ENCODE data around the gene ADGRB2.

The ADGRB2 gene, protein sequence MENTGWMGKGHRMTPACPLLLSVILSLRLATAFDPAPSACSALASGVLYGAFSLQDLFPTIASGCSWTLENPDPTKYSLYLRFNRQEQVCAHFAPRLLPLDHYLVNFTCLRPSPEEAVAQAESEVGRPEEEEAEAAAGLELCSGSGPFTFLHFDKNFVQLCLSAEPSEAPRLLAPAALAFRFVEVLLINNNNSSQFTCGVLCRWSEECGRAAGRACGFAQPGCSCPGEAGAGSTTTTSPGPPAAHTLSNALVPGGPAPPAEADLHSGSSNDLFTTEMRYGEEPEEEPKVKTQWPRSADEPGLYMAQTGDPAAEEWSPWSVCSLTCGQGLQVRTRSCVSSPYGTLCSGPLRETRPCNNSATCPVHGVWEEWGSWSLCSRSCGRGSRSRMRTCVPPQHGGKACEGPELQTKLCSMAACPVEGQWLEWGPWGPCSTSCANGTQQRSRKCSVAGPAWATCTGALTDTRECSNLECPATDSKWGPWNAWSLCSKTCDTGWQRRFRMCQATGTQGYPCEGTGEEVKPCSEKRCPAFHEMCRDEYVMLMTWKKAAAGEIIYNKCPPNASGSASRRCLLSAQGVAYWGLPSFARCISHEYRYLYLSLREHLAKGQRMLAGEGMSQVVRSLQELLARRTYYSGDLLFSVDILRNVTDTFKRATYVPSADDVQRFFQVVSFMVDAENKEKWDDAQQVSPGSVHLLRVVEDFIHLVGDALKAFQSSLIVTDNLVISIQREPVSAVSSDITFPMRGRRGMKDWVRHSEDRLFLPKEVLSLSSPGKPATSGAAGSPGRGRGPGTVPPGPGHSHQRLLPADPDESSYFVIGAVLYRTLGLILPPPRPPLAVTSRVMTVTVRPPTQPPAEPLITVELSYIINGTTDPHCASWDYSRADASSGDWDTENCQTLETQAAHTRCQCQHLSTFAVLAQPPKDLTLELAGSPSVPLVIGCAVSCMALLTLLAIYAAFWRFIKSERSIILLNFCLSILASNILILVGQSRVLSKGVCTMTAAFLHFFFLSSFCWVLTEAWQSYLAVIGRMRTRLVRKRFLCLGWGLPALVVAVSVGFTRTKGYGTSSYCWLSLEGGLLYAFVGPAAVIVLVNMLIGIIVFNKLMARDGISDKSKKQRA (N-terminal part only)

DNA sequence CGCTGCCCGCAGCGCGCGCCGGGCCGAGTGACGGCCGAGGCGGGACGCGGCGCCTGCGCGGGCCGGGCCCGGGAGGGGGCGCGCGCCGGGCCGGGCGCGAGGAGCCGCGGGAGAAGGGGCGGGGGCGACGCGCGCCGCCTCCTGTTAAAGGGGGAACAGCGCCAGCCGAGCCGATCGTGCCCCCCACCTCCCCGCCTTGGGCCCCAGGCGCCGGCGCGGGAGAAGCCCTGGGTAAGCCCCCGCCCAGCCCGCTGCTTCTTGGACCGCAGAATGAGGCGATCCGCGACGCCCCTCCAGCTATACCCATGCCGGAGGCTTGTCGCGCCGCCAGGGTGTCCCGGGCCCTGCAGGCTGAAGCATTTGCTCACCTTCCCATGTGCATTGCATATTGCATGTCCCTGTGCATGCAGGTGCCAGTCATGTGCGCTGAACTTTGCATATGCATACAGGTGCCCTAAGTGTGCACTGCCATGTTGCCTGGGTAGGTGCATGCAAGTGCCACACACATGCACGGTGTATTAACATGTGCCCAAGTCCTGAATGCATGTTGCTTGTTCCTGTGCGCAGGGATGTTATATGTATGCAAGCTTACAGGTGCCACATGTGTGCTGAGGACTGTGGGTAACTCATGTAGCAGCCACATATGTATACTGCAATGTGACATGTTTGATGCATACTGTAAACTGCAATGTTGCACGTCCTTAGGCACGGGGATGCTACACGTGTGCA lies at the start of gene ADGRB2:
Gene ADGRB2, minus strand, starts transcription at position 29 of the 729 bp plus-strand sequence. CDS start 7,119 bp downstream, outside the sequence.
- peak; percentile 66 for DNase-seq

DNA sequence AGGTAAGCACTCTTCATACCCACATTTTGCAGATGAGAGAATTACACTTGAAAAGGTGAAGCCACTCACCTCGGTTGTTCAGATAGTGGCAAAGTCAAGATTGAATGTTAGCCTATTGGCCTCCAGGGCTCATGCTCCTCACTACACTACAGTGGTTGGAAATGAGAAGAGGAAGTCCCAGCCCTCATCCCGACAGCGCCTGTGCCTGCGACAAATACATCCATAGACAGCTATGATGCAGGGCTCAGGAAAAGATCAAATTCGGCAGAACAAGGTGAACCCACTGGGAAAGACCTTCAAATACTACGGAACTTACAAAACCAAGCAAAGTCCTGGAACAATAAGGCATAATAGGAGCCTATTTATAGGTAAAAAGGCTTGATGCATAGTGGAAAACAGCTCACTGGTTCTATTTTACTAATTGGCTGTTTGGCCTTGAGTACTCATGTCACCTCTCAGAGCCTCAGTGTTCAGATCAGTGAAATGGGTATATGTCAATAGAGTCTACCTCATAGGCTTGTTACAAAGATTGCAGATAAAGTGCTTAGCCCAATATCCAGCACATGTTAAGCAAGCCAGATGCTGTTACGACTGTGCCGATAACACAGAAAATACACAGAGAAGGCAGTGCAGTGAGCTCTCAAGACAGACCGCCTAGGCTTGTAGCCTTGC lies 48.2 kb upstream of the ADGRB2 start:
- DNase-seq: no peak

- peak; percentile 36 for DNase-seq
Measured at GRCh38 chr1:31811605-31812004, 47.5 kb upstream of the ADGRB2 start.

- DNase-seq: no peak
Measured at GRCh38 chr1:31809698-31810097, 45.6 kb upstream of the ADGRB2 start.

GRCh38 chr1:31807273-31808048 lies 43.3 kb upstream of the ADGRB2 start:
- DNase-seq: no peak

- DNase-seq: no peak
Measured at GRCh38 chr1:31805318-31805717, 41.2 kb upstream of the ADGRB2 start.

- no peak for DNase-seq
Measured at GRCh38 chr1:31804098-31804497, 40.0 kb upstream of the ADGRB2 start.

DNA sequence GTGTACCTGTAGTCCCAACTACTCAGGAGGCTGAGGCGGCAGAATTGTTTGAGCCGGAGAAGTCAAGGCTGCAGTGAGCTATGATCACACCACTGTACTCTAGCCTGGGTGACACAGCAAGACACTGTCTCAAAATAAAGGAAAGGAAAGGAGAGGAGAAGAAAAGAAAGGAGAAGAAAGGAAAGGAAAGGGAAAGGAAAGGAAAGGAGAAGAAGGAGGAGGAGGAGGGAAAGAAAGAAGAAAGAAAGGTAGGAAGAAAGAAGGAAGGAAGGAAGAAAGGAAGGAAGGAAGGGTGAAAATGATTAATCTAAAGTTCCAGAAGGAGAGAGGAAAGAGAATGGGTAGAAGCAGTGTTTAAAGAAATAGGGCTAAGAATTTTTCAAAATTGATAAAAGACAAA lies 39.5 kb upstream of the ADGRB2 start:
- DNase-seq: no peak

GRCh38 chr1:31802190-31803150 lies 38.3 kb upstream of the ADGRB2 start:
- DNase-seq: no peak

DNA sequence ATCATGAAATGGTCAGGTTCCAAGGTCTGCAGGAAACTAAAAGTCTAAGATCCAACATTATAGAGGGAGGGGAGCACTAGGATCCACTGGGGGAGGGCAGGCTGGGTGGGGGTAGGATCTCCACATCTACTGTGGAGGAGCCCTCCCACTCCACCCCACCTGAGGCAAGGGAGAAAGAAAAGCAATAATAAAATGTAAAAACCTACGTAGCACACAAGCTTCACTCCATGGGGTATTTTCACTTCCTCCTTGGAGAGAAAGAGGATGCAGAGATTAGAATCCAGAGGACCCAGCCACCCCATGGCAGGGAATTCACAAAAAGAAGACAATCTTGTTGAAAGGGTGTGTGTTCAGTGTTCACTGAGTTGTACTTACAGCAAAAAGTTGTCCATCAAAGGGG lies 37.3 kb upstream of the ADGRB2 start:
- DNase-seq: no peak

GRCh38 chr1:31800674-31800967 lies 36.5 kb upstream of the ADGRB2 start:
- no peak for DNase-seq

DNA sequence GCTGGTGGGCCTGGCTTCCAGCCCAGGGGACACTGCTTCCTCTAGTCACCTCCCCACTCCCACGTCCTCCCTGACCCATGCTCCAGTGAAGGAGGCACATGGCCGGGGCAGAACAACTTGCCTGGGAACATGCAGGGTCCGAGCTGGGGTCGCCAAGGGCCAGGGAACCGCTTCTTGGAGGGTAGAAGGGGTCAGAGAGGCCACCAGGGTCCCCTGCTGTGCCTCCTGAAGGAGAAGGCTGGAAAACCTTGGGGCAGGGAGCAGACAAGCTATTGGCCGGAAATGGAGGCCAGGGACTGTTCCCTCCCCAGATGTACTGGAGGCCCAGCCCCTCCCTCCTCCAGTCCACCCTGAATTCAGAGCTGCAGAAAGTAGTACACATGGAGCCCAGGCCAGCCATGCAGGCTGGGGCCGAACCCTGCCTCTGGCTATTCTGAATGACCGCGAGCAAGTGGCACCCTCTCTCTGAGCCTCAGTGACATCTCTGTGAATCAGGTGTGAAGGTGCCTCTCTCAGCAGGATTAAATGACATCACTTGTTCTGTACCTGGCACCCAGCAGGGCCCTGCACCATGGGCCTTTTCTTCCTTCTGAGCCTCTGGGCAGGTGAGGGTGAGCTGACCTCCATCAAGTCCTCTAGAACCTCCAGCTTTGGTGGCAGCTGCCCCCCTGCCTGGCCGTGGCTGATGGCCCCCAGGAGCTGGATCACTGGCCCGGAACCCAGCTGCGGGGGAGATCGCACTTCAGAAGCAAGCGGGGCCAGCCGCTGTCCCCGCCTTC lies 35.9 kb upstream of the ADGRB2 start:
- DNase-seq: no peak

DNA sequence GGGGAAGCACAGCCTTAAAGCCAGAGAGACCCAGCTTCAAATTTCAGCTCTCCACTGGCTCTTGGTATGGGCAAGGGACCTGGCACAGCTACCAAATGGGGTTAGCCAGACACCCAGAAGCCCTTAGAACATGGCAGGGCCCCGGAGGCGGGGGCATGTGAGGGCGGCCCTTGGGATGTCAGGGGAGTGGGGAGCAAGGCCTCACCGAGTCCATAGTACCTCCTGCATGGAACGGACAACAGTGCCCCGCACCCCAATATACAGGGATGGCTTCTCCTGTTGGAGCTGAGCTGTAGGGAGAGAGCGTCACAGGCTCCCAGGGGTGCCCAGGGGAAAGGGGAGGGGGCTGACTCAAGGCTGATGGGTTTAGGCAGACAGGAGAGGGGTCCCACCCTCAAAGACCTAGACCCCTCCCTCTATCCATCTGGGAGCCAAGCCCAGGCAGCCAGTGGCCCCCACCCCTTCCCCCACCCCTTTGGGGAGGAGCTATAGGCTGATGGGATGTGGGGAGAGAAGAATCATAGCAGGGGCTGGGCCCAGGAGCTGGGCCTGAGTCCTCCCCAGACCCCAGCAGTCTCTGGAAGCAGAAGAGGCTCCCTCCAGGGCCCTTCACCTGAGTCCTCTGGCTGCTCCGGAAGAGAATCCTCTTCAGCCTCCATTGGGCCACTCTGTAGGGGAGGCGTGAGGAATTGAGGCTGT lies 35.2 kb upstream of the ADGRB2 start:
- no peak for DNase-seq

GRCh38 chr1:31798433-31799195 lies 34.5 kb upstream of the ADGRB2 start:
- no peak for DNase-seq

DNA sequence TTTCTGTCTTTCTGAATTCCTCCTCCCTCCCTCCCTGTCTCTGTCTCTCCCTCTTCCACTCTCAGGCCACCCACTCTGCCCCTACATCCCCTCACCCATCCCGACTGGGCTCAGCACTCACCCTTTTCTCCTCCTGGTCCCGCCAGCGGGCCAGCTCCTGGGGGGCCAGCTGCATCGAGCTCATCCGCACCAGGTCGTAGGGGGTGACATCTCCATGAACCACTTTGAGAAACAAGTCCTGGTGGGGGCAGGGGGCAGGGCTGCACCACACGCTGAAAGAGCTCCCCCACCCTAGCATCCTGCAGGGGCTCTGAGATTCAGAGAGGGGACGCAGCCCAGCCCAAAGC lies 33.9 kb upstream of the ADGRB2 start:
- DNase-seq: no peak

DNA sequence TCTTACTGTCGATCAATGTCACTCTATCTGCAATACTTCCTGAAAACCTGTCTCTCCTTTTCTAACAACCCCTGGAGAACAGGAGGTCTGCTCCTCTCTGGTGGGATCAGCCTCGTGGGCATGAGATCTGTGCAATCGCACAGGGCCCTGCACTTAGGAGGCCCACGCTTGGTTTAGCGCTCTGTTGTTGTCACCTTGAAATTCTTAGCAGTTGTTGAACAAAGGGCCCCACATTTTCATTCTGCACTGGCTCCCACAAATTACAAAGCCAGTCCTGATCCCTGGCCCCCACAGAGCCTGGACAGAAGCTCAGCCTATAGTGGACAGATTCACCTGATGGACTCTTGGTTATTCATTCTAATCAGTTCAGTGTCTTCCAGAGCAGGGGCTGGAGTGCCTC lies 33.1 kb upstream of the ADGRB2 start:
- no peak for DNase-seq

DNA sequence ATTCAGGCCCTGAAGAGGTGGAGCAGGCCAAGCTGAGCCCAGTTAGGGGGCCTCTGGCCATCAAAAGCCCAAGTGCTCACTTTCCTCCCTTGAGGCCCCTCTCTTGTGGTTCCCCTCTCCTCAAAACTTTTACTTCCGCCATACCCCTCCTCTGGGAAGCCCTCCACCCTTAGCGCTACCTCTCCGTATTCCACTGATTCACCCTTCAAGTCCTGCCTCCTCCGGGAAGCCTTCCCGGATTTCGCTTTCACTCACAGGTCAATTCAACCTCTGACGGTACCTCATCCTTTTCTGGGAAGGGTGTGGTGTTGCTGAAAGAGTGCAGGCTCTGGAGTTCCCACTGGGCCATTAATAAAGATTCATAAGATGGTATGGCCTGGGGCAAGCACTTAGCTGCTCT lies 32.6 kb upstream of the ADGRB2 start:
- DNase-seq: no peak
